KMS-11 (cell line): ENCODE data around the gene ANKLE2.

Experiments used
- H2AFZ ChIP-seq: fragments of 200-600 bp; sonication (generic); 2 replicates; pipeline ENCODE4 v1.6.1; 2016; ENCODE audit warnings: antibody characterized with exemption, mixed run types, low read depth
- H3K27ac ChIP-seq: fragments of 200-600 bp; sonication (generic); 2 replicates; pipeline ENCODE4 v1.6.1; 2016; ENCODE audit warnings: mild to moderate bottlenecking, mixed run types
- H3K27me3 ChIP-seq: fragments of 200-600 bp; sonication (generic); 2 replicates; pipeline ENCODE4 v1.6.1; 2017; ENCODE audit warnings: mild to moderate bottlenecking, low read depth, mixed run types, moderate library complexity; ENCODE audit not compliant: insufficient read depth
- H3K36me3 ChIP-seq: fragments of 200-600 bp; sonication (generic); 2 replicates; pipeline ENCODE4 v1.6.1; 2017; ENCODE audit warnings: mild to moderate bottlenecking, mixed run types; ENCODE audit not compliant: insufficient read depth
- H3K4me1 ChIP-seq: fragments of 200-600 bp; sonication (generic); 2 replicates; pipeline ENCODE4 v1.6.1; 2016; ENCODE audit warnings: mild to moderate bottlenecking, low read depth, mixed run types; ENCODE audit not compliant: poor library complexity, severe bottlenecking
- H3K4me2 ChIP-seq: fragments of 200-600 bp; sonication (generic); 2 replicates; pipeline ENCODE4 v1.7.0; 2016; ENCODE audit warnings: mild to moderate bottlenecking, mixed run types
- H3K4me3 ChIP-seq: fragments of 200-600 bp; sonication (generic); IDR thresholded peaks from 2 replicates; pipeline ENCODE4 v1.6.1; 2017; ENCODE audit warnings: low read depth, low read length, mixed read lengths; ENCODE audit not compliant: insufficient read depth
- H3K79me2 ChIP-seq: fragments of 200-600 bp; sonication (generic); 2 replicates; pipeline ENCODE4 v1.6.1; 2016; ENCODE audit warnings: low read depth, mixed run types; ENCODE audit not compliant: insufficient read depth
- H3K9ac ChIP-seq: fragments of 200-600 bp; sonication (generic); 2 replicates; pipeline ENCODE4 v1.6.1; 2016; ENCODE audit warnings: mild to moderate bottlenecking, mixed run types
- H4K20me1 ChIP-seq: fragments of 200-600 bp; sonication (generic); 2 replicates; pipeline ENCODE4 v1.6.1; 2016; ENCODE audit warnings: mild to moderate bottlenecking, mixed run types; ENCODE audit not compliant: insufficient read depth
- CTCF ChIP-seq: fragments of 200-600 bp; sonication (generic); conservative IDR thresholded peaks from 2 replicates; pipeline ENCODE4 v1.6.1; 2017; ENCODE audit warnings: low read depth, mild to moderate bottlenecking, antibody characterized with exemption, low read length, moderate library complexity, mixed read lengths

The ANKLE2 gene

GRCh38 chr12:132748319-132748718, 13.3 kb downstream of the ANKLE2 start:
- Histone ChIP-seq H4K20me1 (no peaks in the 10 kb centered on the region), H3K4me3 (no peak overlapping the region), H2AFZ (no peak overlapping the region), H3K27me3 (no peaks in the 10 kb centered on the region), H3K4me2 (no peak overlapping the region), H3K9ac (no peak overlapping the region), H3K27ac (no peak overlapping the region), H3K79me2 (no peaks in the 10 kb centered on the region), H3K4me1 (no peaks in the 10 kb centered on the region), H3K36me3 (no peaks in the 10 kb centered on the region; the same call in 1 of the 2 replicates)
- TF ChIP-seq CTCF: no peak

- no peaks in the 10 kb centered on the region for H3K4me1 ChIP-seq
- H2AFZ ChIP-seq: no peak overlapping the region
- TF ChIP-seq CTCF: no peak
- H3K4me3 ChIP-seq: no peak overlapping the region
- H3K79me2 ChIP-seq: no peaks in the 10 kb centered on the region
- no peaks in the 10 kb centered on the region for H3K27me3 ChIP-seq
- H3K36me3 ChIP-seq: no peaks in the 10 kb centered on the region; the same call in 1 of the 2 replicates
- H3K27ac ChIP-seq: no peak overlapping the region
- no peak overlapping the region for H3K4me2 ChIP-seq
- H4K20me1 ChIP-seq: no peaks in the 10 kb centered on the region
- H3K9ac ChIP-seq: no peak overlapping the region
Observed at GRCh38 chr12:132747896-132748295, 13.7 kb downstream of the ANKLE2 start.

- Histone ChIP-seq H2AFZ (no peak overlapping the region), H3K27ac (no peak overlapping the region), H4K20me1 (no peaks in the 10 kb centered on the region), H3K27me3 (no peaks in the 10 kb centered on the region), H3K4me1 (no peaks in the 10 kb centered on the region), H3K4me2 (no peak overlapping the region), H3K9ac (no peak overlapping the region), H3K79me2 (no peaks in the 10 kb centered on the region), H3K36me3 (no peaks in the 10 kb centered on the region; the same call in 1 of the 2 replicates), H3K4me3 (no peak overlapping the region)
- no peak for TF ChIP-seq CTCF
Observed at GRCh38 chr12:132747395-132747794, 14.2 kb downstream of the ANKLE2 start.

- no peak overlapping the region for H3K27ac ChIP-seq
- H2AFZ ChIP-seq: no peak overlapping the region
- no peak overlapping the region for H3K4me3 ChIP-seq
- no peaks in the 10 kb centered on the region for H3K27me3 ChIP-seq
- no peaks in the 10 kb centered on the region; the same call in 1 of the 2 replicates for H3K36me3 ChIP-seq
- no peaks in the 10 kb centered on the region for H4K20me1 ChIP-seq
- H3K79me2 ChIP-seq: no peaks in the 10 kb centered on the region
- H3K9ac ChIP-seq: no peak overlapping the region
- TF ChIP-seq CTCF: no peak
- no peaks in the 10 kb centered on the region for H3K4me1 ChIP-seq
- no peak overlapping the region for H3K4me2 ChIP-seq
Observed at GRCh38 chr12:132746613-132747012, 15.0 kb downstream of the ANKLE2 start.
